ENCODE data around the gene GALNT5.
"Not testable (repeated sequence)": the region's sequence is repeated elsewhere in the genome, so short reads cannot be mapped to it uniquely, and the experiment has no call there.

The GALNT5 gene

GRCh38 chr2:157257312-157258252 lies at the start of gene GALNT5:
GALNT5 (plus strand) TSS chr2:157257705; CDS start chr2:157258083, 378 bp downstream.
- no peak for DNase-seq (ENCODE audit: low read depth in 2 of 2, low spot score in 1 of 2)

GRCh38 chr2:157216286-157216965 lies 41.1 kb upstream of the GALNT5 start:
- no peak for DNase-seq (ENCODE audit: low read depth in 2 of 2, low spot score in 1 of 2)

GRCh38 chr2:157217409-157217808 lies 40.1 kb upstream of the GALNT5 start:
- DNase-seq (ENCODE audit: low read depth in 2 of 2, low spot score in 1 of 2), result no peak

GRCh38 chr2:157218911-157219310 lies 38.6 kb upstream of the GALNT5 start:
- DNase-seq (ENCODE audit: low read depth in 2 of 2, low spot score in 1 of 2), result no peak

- no peak for DNase-seq (ENCODE audit: low read depth in 2 of 2, low spot score in 1 of 2)
Measured at GRCh38 chr2:157220502-157220901, 37.0 kb upstream of the GALNT5 start.

GRCh38 chr2:157221394-157221988 lies 36.0 kb upstream of the GALNT5 start:
- no peak for DNase-seq (ENCODE audit: low read depth in 2 of 2, low spot score in 1 of 2)

GRCh38 chr2:157223624-157224205 lies 33.8 kb upstream of the GALNT5 start:
- DNase-seq (ENCODE audit: low read depth in 2 of 2, low spot score in 1 of 2), result no peak

- DNase-seq (ENCODE audit: low read depth in 2 of 2, low spot score in 1 of 2), result not testable (repeated sequence)
Measured at GRCh38 chr2:157224448-157224847, 33.1 kb upstream of the GALNT5 start.

- DNase-seq (ENCODE audit: low read depth in 2 of 2, low spot score in 1 of 2), result no peak
Measured at GRCh38 chr2:157227592-157227991, 29.9 kb upstream of the GALNT5 start.

- no peak for DNase-seq (ENCODE audit: low read depth in 2 of 2, low spot score in 1 of 2)
Measured at GRCh38 chr2:157228946-157229345, 28.6 kb upstream of the GALNT5 start.

- DNase-seq (ENCODE audit: low read depth in 2 of 2, low spot score in 1 of 2), result no peak
Measured at GRCh38 chr2:157229572-157229971, 27.9 kb upstream of the GALNT5 start.

- DNase-seq (ENCODE audit: low read depth in 2 of 2, low spot score in 1 of 2), result no peak
Measured at GRCh38 chr2:157231476-157231875, 26.0 kb upstream of the GALNT5 start.

- DNase-seq (ENCODE audit: low read depth in 2 of 2, low spot score in 1 of 2), result no peak
Measured at GRCh38 chr2:157233506-157233905, 24.0 kb upstream of the GALNT5 start.

GRCh38 chr2:157236404-157236803 lies 21.1 kb upstream of the GALNT5 start:
- DNase-seq (ENCODE audit: low read depth in 2 of 2, low spot score in 1 of 2), result no peak

GRCh38 chr2:157238296-157238695 lies 19.2 kb upstream of the GALNT5 start:
- no peak for DNase-seq (ENCODE audit: low read depth in 2 of 2, low spot score in 1 of 2)

- no peak for DNase-seq (ENCODE audit: low read depth in 2 of 2, low spot score in 1 of 2)
Measured at GRCh38 chr2:157244691-157245090, 12.8 kb upstream of the GALNT5 start.

GRCh38 chr2:157245144-157245840 lies 12.2 kb upstream of the GALNT5 start:
- no peak for DNase-seq (ENCODE audit: low read depth in 2 of 2, low spot score in 1 of 2)

- DNase-seq (ENCODE audit: low read depth in 2 of 2, low spot score in 1 of 2), result no peak
Measured at GRCh38 chr2:157245846-157246764, 11.4 kb upstream of the GALNT5 start.

- DNase-seq (ENCODE audit: low read depth in 2 of 2, low spot score in 1 of 2), result no peak
Measured at GRCh38 chr2:157246765-157247407, 10.6 kb upstream of the GALNT5 start.

Measured in stimulated activated CD8-positive, alpha-beta memory T cell treated with anti-CD3 and anti-CD28 coated beads, Interleukin-4, amount 100 ng/mL, for 1 hour (primary cell).